Thyroid gland (tissue), 4 donors: ENCODE data around the gene FANCC. TPM values are rescaled to one million over a fixed set of nuclear protein-coding genes. Genes with fewer than 3 reads are reported as not detected.
A peak's percentile ranks its signal among the peaks of the same experiment; 100 is the strongest.

Experiments
- DNase-seq, 2 donors: peaks; one replicate each; pipeline ENCODE4 v3.0.0-alpha.2; 2019
- H3K27ac ChIP-seq, 3 donors: fragments of 200-600 bp; sonication (generic); 1 replicate in 2 of 3; 2 replicates in 1 of 3; pipeline ENCODE4 v1.5.1; 2016 to 2019; ENCODE audit warnings: mild to moderate bottlenecking in 1 of 3, moderate library complexity in 1 of 3
- H3K27me3 ChIP-seq: fragments of 200-600 bp; sonication (generic); one replicate; pipeline ENCODE4 v1.5.1; 2019
- H3K36me3 ChIP-seq, 2 donors: fragments of 200-600 bp; sonication (generic); one replicate each; pipeline ENCODE4 v1.5.1; 2016 to 2019
- H3K4me1 ChIP-seq, 2 donors: fragments of 200-600 bp; sonication (generic); one replicate each; pipeline ENCODE4 v1.5.1; 2017 to 2019
- H3K4me3 ChIP-seq, 3 donors: fragments of 200-600 bp; sonication (generic); replicated peaks in 1 of 3; 1 replicate in 2 of 3; 2 replicates in 1 of 3; pipeline ENCODE4 v1.5.1; 2016; ENCODE audit warnings: mild to moderate bottlenecking in 1 of 3
- H3K9me3 ChIP-seq: fragments of 200-600 bp; sonication (generic); one replicate; pipeline ENCODE4 v1.5.1; 2017
- CTCF ChIP-seq, 6 experiments: fragments of 200-600 bp in 3 of 6; fragments of 450-650 bp in 3 of 6; sonication (generic) in 3 of 6; IDR thresholded peaks; one replicate each; pipeline ENCODE4 v1.5.1; 2016 to 2019; ENCODE audit warnings: antibody characterized with exemption in 6 of 6, mild to moderate bottlenecking in 2 of 6, inconsistent platforms in 1 of 6, moderate library complexity in 1 of 6
- POLR2A ChIP-seq, 2 donors: fragments of 450-650 bp; IDR thresholded peaks; one replicate each; pipeline ENCODE4 v1.6.1; 2017; ENCODE audit warnings: antibody characterized with exemption in 2 of 2, mild to moderate bottlenecking in 2 of 2, moderate library complexity in 1 of 2
- WGBS, 2 donors: methylation state at CpG; one replicate each; pipeline ENCODE4 v1.1.5; 2017; 5-methylcytosine and 5-hydroxymethylcytosine counted together
- intact Hi-C: fragments of 100-400 bp; cut with DNase I; formaldehyde crosslinking; loops from one replicate; pipeline ENCODE4 v1.15.1; 2023
- total RNA-seq, 4 donors: library from RNA; depleted of rRNA; stranded (reverse); fragments of >200 nt; gene quantifications; one replicate each; pipeline ENCODE4 v1.2.3, GENCODE V29; 2016

The FANCC gene
- total RNA-seq, 4 donors from 2014 or later, result 13.9 to 15.0 (median 14.2) TPM

DNA sequence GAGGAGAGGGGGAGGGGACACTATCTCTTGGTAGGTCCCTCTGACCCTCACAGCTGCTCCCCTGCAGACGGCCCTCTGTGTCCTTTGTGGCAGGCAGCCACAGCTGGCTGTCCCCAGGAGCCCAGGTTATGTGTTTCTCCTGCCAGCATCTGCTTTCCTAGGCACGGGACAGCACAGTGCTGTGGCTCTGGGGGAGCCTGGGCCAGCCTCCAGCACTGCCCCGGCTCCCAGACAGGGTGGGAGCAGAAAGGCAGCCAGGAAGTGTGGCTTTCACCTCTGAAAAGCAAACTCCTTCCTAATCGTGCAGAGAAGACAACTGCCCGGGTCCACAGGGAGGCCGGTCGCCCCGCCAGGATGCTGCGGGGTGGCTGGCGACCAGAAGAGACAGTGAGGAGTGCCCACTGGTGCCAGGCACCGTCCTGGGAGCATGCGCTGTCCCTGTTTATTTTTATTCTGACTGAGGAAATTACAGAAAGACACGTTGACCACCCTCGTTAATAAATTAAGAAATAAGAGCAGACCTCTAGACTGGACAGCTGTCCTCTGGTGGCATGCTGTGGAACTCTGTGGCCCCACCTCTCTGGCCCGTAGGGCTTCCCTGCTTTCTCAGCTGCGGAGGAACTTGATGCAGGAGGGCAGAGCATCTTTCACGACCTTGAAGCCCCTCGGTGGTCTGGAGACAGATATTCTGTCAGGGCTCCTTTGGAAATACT, 240.3 kb downstream of the FANCC start:
- DNase-seq, result no peak
- TF ChIP-seq CTCF (IDR thresholded peaks at IDR 0.05) (no peak), POLR2A (IDR thresholded peaks at IDR 0.05) (no peak)
- Histone ChIP-seq H3K9me3 (no peaks in the 10 kb centered on the region), H3K27ac (peak overlapping the region in 2 of 3 donors; percentile 24 to 48), H3K36me3 (peaks cover 14 to 18% of the 10 kb centered on the region in 2 donors), H3K4me3 (no peak overlapping the region), H3K4me1 (peaks cover 43 to 71% of the 10 kb centered on the region in 2 donors), H3K27me3 (no peaks in the 10 kb centered on the region)
- intact Hi-C loops, result no loop called here
- 73 to 76% methylated on average over 18 of the region's 18 CpGs for WGBS, 2 donors

GRCh38 chr9:95076696-95077052, 240.8 kb downstream of the FANCC start:
- Histone ChIP-seq H3K27me3 (no peaks in the 10 kb centered on the region), H3K9me3 (no peaks in the 10 kb centered on the region), H3K36me3 (peaks cover 9 to 13% of the 10 kb centered on the region in 2 donors), H3K4me3 (no peak overlapping the region), H3K27ac (peak overlapping the region in 1 of 3 donors; percentile 48), H3K4me1 (peaks cover 44 to 75% of the 10 kb centered on the region in 2 donors)
- no peak for TF ChIP-seq POLR2A (IDR thresholded peaks at IDR 0.05)
- no peak for TF ChIP-seq CTCF (IDR thresholded peaks at IDR 0.05)
- 79 to 82% methylated on average over 1 of the region's 1 CpG for WGBS, 2 donors
- DNase-seq, result no peak
- intact Hi-C loops, result no loop called here

GRCh38 chr9:95075700-95076099, 241.8 kb downstream of the FANCC start:
- H3K27me3 ChIP-seq, result no peaks in the 10 kb centered on the region
- 93 to 94% methylated on average over 7 of the region's 7 CpGs for WGBS, 2 donors
- H3K4me1 ChIP-seq, result peaks cover 54 to 85% of the 10 kb centered on the region in 2 donors
- TF ChIP-seq CTCF (IDR thresholded peaks at IDR 0.05) (no peak), POLR2A (IDR thresholded peaks at IDR 0.05) (no peak)
- DNase-seq, result no peak
- intact Hi-C loops, result no loop called here
- H3K4me3 ChIP-seq, result no peak overlapping the region
- H3K36me3 ChIP-seq, result peaks cover 0 to 3% of the 10 kb centered on the region in 2 donors
- H3K27ac ChIP-seq, result peak overlapping the region in 1 of 3 donors; percentile 8
- no peaks in the 10 kb centered on the region for H3K9me3 ChIP-seq

DNA sequence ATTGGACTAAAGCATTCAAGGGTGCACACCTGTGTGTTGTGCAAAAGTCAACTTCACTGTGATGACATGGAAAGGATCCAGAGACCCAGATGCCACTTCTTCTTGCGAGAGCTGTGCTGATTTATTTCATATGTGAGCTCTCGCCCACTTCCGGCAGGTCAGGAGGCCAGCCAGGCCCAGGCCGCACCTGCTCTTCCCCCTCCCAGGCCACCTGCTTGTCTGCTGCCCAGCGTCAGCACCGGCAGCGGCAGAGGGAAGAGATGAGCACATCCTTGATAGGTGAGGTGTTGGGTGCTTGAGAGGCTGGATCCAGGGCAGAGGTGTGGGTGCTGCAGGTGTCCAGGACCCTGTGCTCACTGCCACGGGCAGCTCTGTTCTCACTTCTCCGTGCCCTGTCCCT, 242.9 kb downstream of the FANCC start:
- TF ChIP-seq POLR2A (IDR thresholded peaks at IDR 0.05) (no peak), CTCF (IDR thresholded peaks at IDR 0.05) (no peak)
- WGBS, 2 donors, result 42 to 77% methylated on average over 9 of the region's 9 CpGs
- Histone ChIP-seq H3K4me3 (no peak overlapping the region), H3K9me3 (no peaks in the 10 kb centered on the region), H3K36me3 (no peaks in the 10 kb centered on the region), H3K27ac (peak overlapping the region in 2 of 3 donors; percentile 54 to 63), H3K4me1 (peaks cover 64 to 96% of the 10 kb centered on the region in 2 donors), H3K27me3 (no peaks in the 10 kb centered on the region)
- intact Hi-C loops, result no loop called here
- DNase-seq, result peak; percentile 36 to 46

DNA sequence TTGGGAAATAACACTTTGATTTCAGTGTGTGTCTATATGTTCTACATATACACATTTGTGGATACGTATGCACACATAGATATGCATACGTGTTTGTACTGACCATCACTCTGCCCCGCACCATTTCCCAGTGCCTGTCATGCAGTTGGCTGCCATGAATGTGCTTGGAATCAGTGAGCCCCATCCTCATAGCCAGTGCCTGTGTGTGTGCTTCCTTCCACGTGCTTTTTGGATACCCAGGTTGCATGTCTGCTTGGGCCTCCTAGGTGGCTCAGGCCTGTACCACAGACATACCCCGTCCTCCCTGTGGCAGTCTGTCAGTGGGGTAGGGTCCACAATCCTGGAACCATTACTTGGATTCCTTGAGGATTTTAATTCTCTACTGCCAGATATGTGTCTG, 243.6 kb downstream of the FANCC start:
- peak overlapping the region in 2 of 3 donors; percentile 54 to 63 for H3K27ac ChIP-seq
- intact Hi-C loops, result no loop called here
- no peaks in the 10 kb centered on the region for H3K27me3 ChIP-seq
- H3K4me3 ChIP-seq, result no peak overlapping the region
- no peaks in the 10 kb centered on the region for H3K9me3 ChIP-seq
- 89 to 96% methylated on average over 5 of the region's 5 CpGs for WGBS, 2 donors
- peaks cover 61 to 96% of the 10 kb centered on the region in 2 donors for H3K4me1 ChIP-seq
- TF ChIP-seq POLR2A (IDR thresholded peaks at IDR 0.05) (no peak), CTCF (IDR thresholded peaks at IDR 0.05) (no peak)
- DNase-seq, result no peak
- H3K36me3 ChIP-seq, result no peaks in the 10 kb centered on the region
